ENCODE results near the gene ITGB5.

The ITGB5 gene

GRCh38 chr3:124918524-124918923 lies 31.4 kb upstream of the ITGB5 start:
- no peak for DNase-seq (ENCODE audit: low read depth, low spot score)
- ChIA-PET POLR2A (no interaction called here), CTCF (interaction anchor here (1.0 to 2.7 kb wide), 5 partner anchors 10 to 157 kb away, joined by 3 to 14 read pairs (median 6); no protein-coding TSS in a partner anchor)
- no peak overlapping the region for H3K4me3 ChIP-seq (ENCODE audit: low read depth, low read length)
- TF ChIP-seq CTCF (IDR thresholded peaks at IDR 0.05; ENCODE audit: insufficient read depth, low read length, missing control alignments) = no peak

DNA sequence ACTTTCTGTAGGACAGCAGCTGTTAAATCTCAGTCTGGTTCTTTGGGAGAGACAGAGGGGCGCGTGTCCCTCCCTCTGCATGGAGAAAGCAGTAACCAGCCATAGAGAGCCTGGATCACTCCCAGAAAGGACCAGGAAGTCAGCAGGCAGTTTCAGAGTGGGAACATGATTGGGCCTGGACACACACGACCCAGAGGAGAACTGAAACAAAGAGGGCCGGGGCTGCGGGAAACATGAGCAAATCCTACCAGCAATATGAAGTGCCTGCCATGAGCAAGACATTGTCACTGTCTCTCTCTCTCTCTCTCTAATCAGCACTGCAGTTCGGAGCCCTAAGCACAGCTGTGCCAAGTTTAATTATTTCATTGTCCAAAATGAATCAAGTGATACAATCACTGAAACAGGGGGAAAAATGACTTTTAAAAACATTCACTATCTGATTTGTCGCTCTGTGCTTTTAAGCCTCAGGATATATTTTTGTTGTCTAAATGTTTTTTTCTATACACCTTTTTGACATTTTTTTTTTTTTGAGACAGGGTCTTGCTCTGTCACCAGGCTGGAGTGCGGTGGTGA lies 29.8 kb upstream of the ITGB5 start:
- ChIA-PET POLR2A (no interaction called here), CTCF (interaction anchor here (1.0 to 7.2 kb wide), 6 partner anchors 11 to 669 kb away, joined by 3 to 48 read pairs (median 9); no protein-coding TSS in a partner anchor)
- no peak overlapping the region for H3K4me3 ChIP-seq (ENCODE audit: low read depth, low read length)
- DNase-seq (ENCODE audit: low read depth, low spot score) = no peak
- TF ChIP-seq CTCF (IDR thresholded peaks at IDR 0.05; ENCODE audit: insufficient read depth, low read length, missing control alignments) = no peak

DNA sequence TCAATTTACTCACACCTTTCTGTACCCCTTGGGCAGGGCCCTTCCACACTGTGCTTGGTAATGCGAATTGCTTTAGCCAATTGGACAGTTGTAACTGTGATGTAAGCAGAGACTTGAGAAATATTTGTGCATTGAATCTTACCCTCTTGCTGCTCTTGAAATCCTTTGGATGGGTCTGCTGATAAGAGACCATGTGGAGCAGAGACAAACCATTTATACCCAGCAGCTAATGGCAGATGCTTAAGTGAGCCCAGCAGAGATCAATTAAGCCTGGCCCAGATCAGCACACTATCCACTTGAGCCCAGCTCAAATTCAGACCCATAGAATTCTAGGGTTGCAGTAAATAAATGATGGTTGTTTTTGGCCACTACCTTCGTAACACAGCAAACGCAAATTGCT lies 28.1 kb upstream of the ITGB5 start:
- no peak for TF ChIP-seq CTCF (IDR thresholded peaks at IDR 0.05; ENCODE audit: insufficient read depth, low read length, missing control alignments)
- CTCF ChIA-PET = interaction anchor here (1.0 to 7.2 kb wide), 3 partner anchors 9 to 14 kb away, joined by 3 to 48 read pairs (median 3); no protein-coding TSS in a partner anchor
- no peak overlapping the region for H3K4me3 ChIP-seq (ENCODE audit: low read depth, low read length)
- POLR2A ChIA-PET = no interaction called here
- DNase-seq (ENCODE audit: low read depth, low spot score) = no peak

DNA sequence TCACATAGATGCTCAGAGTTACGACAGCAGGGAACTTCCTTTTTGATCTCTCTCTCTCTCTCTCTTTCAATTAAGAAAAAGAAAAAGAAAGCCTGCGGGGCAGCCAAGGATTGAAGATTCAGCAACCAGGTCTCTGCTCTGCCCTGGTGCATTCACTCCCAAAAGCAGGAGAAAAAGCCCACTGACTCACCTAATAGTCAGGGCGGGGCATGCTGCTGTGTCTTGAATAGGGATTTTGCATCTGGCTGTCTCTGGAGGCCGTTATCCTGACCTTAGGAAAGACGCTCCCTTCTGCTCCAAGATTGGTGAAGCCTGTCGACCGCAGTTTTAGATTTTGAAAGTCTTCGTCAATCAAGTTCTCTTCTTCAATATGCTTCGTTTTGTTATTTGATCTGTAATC lies 20.8 kb upstream of the ITGB5 start:
- no peak overlapping the region for H3K4me3 ChIP-seq (ENCODE audit: low read depth, low read length)
- no peak for TF ChIP-seq CTCF (IDR thresholded peaks at IDR 0.05; ENCODE audit: insufficient read depth, low read length, missing control alignments)
- POLR2A ChIA-PET = no interaction called here
- CTCF ChIA-PET = interaction anchor here (1.2 to 9.1 kb wide), 5 partner anchors 10 to 678 kb away, joined by 4 to 467 read pairs (median 14); no protein-coding TSS in a partner anchor
- DNase-seq (ENCODE audit: low read depth, low spot score) = no peak

GRCh38 chr3:124904835-124905492 lies 17.8 kb upstream of the ITGB5 start:
- no peak overlapping the region for H3K4me3 ChIP-seq (ENCODE audit: low read depth, low read length)
- CTCF ChIA-PET = interaction anchor here (0.7 to 9.1 kb wide), 8 partner anchors 8 to 339 kb away, joined by 3 to 467 read pairs (median 16); no protein-coding TSS in a partner anchor
- POLR2A ChIA-PET = no interaction called here

More at GRCh38 chr3:124904835-124905492, 17.8 kb upstream of the ITGB5 start:
- TF ChIP-seq CTCF (IDR thresholded peaks at IDR 0.05; ENCODE audit: insufficient read depth, low read length, missing control alignments) = no peak
- DNase-seq (ENCODE audit: low read depth, low spot score) = no peak

All from AG04449 (cell line).